SK-N-SH (cell line): Measurements from ENCODE around the gene PUS1. TPM values are rescaled to one million over a fixed set of nuclear protein-coding genes. Genes with fewer than 3 reads are reported as not detected.

Experiments used
- CTCF ChIA-PET: fragments of 300-600, 350-600 bp; formaldehyde crosslinking; extraction: SDS; loops from one replicate; lab custom pipeline; 2021; lab: Yijun Ruan, JAX
- POLR2A ChIA-PET: fragments of 350-600 bp; sonication (Branson Sonifier 250); formaldehyde crosslinking; extraction: SDS; loops from one replicate; lab custom pipeline; 2020; ENCODE audit warnings: antibody characterized with exemption, inconsistent platforms; lab: Yijun Ruan, JAX
- DNase-seq: peaks from one replicate; pipeline ENCODE4 v3.0.0; 2012
- H2AFZ ChIP-seq: fragments of 200-600 bp; sonication (generic); 2 replicates; pipeline ENCODE4 v1.8.1; 2016; ENCODE audit warnings: antibody characterized with exemption, mild to moderate bottlenecking, low read depth
- H3F3A ChIP-seq: fragments of 200-600 bp; sonication (generic); replicated peaks from 2 replicates; pipeline ENCODE3; 2016; ENCODE audit warnings: antibody characterized with exemption, mild to moderate bottlenecking; ENCODE audit not compliant: insufficient read depth
- H3K27ac ChIP-seq, 2 experiments: fragments of 200-500 bp in 1 of 2; fragments of 200-600 bp in 1 of 2; sonication (Bioruptor generic) in 1 of 2; sonication (generic), shearing (Covaris generic) in 1 of 2; 2 replicates each; pipeline versions ENCODE4 v1.5.1 to v1.6.1; 2014 to 2016; ENCODE audit warnings: low read depth in 2 of 2, inconsistent platforms in 1 of 2, low read length in 1 of 2, mild to moderate bottlenecking in 1 of 2, mixed read lengths in 1 of 2
- H3K27me3 ChIP-seq: fragments of 200-600 bp; sonication (generic), shearing (Covaris generic); 2 replicates; pipeline ENCODE4 v1.6.1; 2016; ENCODE audit warnings: mixed run types; ENCODE audit not compliant: insufficient read depth
- H3K36me3 ChIP-seq, 2 experiments: fragments of 200-500 bp in 1 of 2; fragments of 200-600 bp in 1 of 2; sonication (Bioruptor generic) in 1 of 2; sonication (generic) in 1 of 2; replicated peaks in 1 of 2; 2 replicates each; pipeline versions ENCODE3 to v1.5.1; 2014 to 2016; ENCODE audit warnings: low read length in 1 of 2, mild to moderate bottlenecking in 1 of 2; ENCODE audit not compliant: insufficient read depth in 2 of 2, control insufficient read depth in 1 of 2
- H3K4me1 ChIP-seq, 2 experiments: fragments of 200-500 bp in 1 of 2; fragments of 200-600 bp in 1 of 2; sonication (Bioruptor generic) in 1 of 2; sonication (generic), shearing (Covaris generic) in 1 of 2; 2 replicates each; pipeline versions ENCODE4 v1.5.1 to v1.6.1; 2014 to 2016; ENCODE audit warnings: low read depth in 1 of 2, low read length in 1 of 2, mixed run types in 1 of 2; ENCODE audit not compliant: insufficient read depth in 2 of 2, control insufficient read depth in 1 of 2
- H3K4me2 ChIP-seq: fragments of 200-600 bp; sonication (generic), shearing (Covaris generic); 2 replicates; pipeline ENCODE4 v1.6.1; 2017; ENCODE audit warnings: mixed run types
- H3K4me3 ChIP-seq, 2 experiments: fragments of 200-500 bp in 1 of 2; fragments of 200-600 bp in 1 of 2; sonication (Bioruptor generic) in 1 of 2; sonication (generic), shearing (Covaris generic) in 1 of 2; 2 replicates each; pipeline versions ENCODE4 v1.5.1 to v1.8.1; 2014 to 2016; ENCODE audit warnings: low read depth in 2 of 2, inconsistent platforms in 1 of 2, low read length in 1 of 2, mild to moderate bottlenecking in 1 of 2, mixed read lengths in 1 of 2, moderate library complexity in 1 of 2
- H3K79me2 ChIP-seq: fragments of 200-600 bp; sonication (generic); 2 replicates; pipeline ENCODE4 v1.8.1; 2017; ENCODE audit warnings: mild to moderate bottlenecking; ENCODE audit not compliant: insufficient read depth
- H3K9ac ChIP-seq: fragments of 200-600 bp; sonication (generic); 2 replicates; pipeline ENCODE4 v1.6.1; 2017; ENCODE audit warnings: mixed run types
- H3K9me2 ChIP-seq: fragments of 200-600 bp; sonication (generic); 2 replicates; pipeline ENCODE4 v1.6.1; 2017; ENCODE audit warnings: mixed run types
- H3K9me3 ChIP-seq: fragments of 200-600 bp; sonication (generic); 2 replicates; pipeline ENCODE4 v1.6.1; 2017; ENCODE audit warnings: mixed run types, mild to moderate bottlenecking, moderate library complexity
- H4K20me1 ChIP-seq: fragments of 200-600 bp; sonication (generic); 2 replicates; pipeline ENCODE4 v1.6.1; 2017; ENCODE audit warnings: mild to moderate bottlenecking, mixed run types; ENCODE audit not compliant: insufficient read depth
- CHD2 ChIP-seq: fragments of 150-350 bp; IDR thresholded peaks from 2 replicates; pipeline ENCODE4 v1.6.1; 2018; ENCODE audit warnings: low read length; ENCODE audit not compliant: partially characterized antibody
- ELF1 ChIP-seq: IDR thresholded peaks from 2 replicates; pipeline ENCODE4 v1.4.0; 2012
- EZH2phosphoT487 ChIP-seq: fragments of 200-600 bp; sonication (generic); IDR thresholded peaks from 2 replicates; pipeline ENCODE4 v1.6.1; 2017; ENCODE audit warnings: low read depth, mixed run types, mild to moderate bottlenecking, antibody characterized with exemption, moderate library complexity, borderline replicate concordance
- FOSL2 ChIP-seq: IDR thresholded peaks from 2 replicates; pipeline ENCODE4 v1.4.0; 2012; ENCODE audit warnings: low read depth, mild to moderate bottlenecking, moderate library complexity, borderline replicate concordance
- FOXM1 ChIP-seq: IDR thresholded peaks from 2 replicates; pipeline ENCODE4 v1.4.0; 2012; ENCODE audit warnings: low read depth, mild to moderate bottlenecking
- GATA2 ChIP-seq: sonication (generic); formaldehyde crosslinking; IDR thresholded peaks from 2 replicates; pipeline ENCODE4 v1.5.0; 2020; ENCODE audit warnings: mild to moderate bottlenecking, missing genetic modification reagents
- JUND ChIP-seq: IDR thresholded peaks from 2 replicates; pipeline ENCODE4 v1.4.0; 2012
- PBX3 ChIP-seq: IDR thresholded peaks from 2 replicates; pipeline ENCODE4; 2012
- POLR2AphosphoS5 ChIP-seq: IDR thresholded peaks from 2 replicates; pipeline ENCODE4 v1.6.1; 2012; ENCODE audit warnings: low read depth, low read length
- RFX5 ChIP-seq: IDR thresholded peaks from 2 replicates; pipeline ENCODE4 v1.6.1; 2012; ENCODE audit warnings: mild to moderate bottlenecking, improper control_type of control experiment, low read length
- SIN3A ChIP-seq: IDR thresholded peaks from 2 replicates; pipeline ENCODE4 v1.6.1; 2012; ENCODE audit warnings: low read depth, mild to moderate bottlenecking, low read length, moderate library complexity, borderline replicate concordance
- SMC3 ChIP-seq: IDR thresholded peaks from 2 replicates; pipeline ENCODE4 v1.6.1; 2012; ENCODE audit warnings: low read depth, low read length, improper control_type of control experiment
- TEAD4 ChIP-seq: IDR thresholded peaks from 2 replicates; pipeline ENCODE4 v1.4.0; 2012; ENCODE audit warnings: mild to moderate bottlenecking, borderline replicate concordance; ENCODE audit not compliant: insufficient read depth
- whole genome bisulfite sequencing: methylation state at CpG from one replicate; pipeline ENCODE4 v1.1.6; 2017; ENCODE audit warnings: low lambda C conversion rate; 5-methylcytosine and 5-hydroxymethylcytosine counted together
- polyA plus RNA-seq, 3 experiments: library from polyadenylated mRNA; depleted of rRNA; stranded (reverse); fragments of >200 nt; gene quantifications; 2 replicates each; pipeline ENCODE4 v1.2.3, GENCODE V29; 2012
- TF ChIP-seq, protein P1 (sequence below): IDR thresholded peaks from 2 replicates; pipeline ENCODE4 v1.6.1; 2012; ENCODE audit warnings: mild to moderate bottlenecking, low read depth, low read length, moderate library complexity
- TF ChIP-seq, protein P2 (sequence below): IDR thresholded peaks from 2 replicates; pipeline ENCODE4 v1.4.0; 2012; ENCODE audit warnings: low read depth
- TF ChIP-seq, protein P3 (sequence below): fragments of 150-350 bp; IDR thresholded peaks from 2 replicates; pipeline ENCODE4 v1.6.1; 2016; ENCODE audit warnings: mild to moderate bottlenecking, low read depth, low read length
- TF ChIP-seq, protein P4 (sequence below): IDR thresholded peaks from 2 replicates; pipeline ENCODE4 v1.4.0; 2012; ENCODE audit warnings: low read depth, borderline replicate concordance

The PUS1 gene
- polyA plus RNA-seq, 1 of the 3 experiments (the other 2 are of a cell fraction): 53.1 TPM

DNA sequence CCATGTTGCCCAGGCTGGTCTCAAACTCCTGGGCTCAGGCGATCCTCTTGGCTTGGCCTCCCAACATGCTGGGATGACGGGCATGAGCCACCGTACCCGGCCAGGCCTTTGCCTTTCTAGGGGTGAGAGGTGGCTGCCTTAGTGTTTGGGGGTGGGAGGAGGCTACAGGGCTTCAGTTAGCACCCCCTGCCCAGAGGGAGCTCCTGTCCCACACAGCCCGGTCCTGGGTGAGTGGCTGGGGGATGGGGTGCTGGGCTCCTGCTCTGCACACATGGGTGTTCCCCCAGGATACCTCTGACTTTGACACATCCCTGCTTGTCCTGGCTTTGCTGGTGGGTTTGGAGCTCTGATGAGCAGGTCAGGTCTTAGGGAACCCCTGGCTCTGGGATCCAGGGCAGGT lies 24.7 kb upstream of the PUS1 start:
- H2AFZ ChIP-seq: no peak overlapping the region
- TF ChIP-seq PBX3 (no peak), EZH2phosphoT487 (no peak), SIN3A (no peak), ELF1 (no peak), GATA2 (no peak), POLR2AphosphoS5 (no peak), TEAD4 (no peak), FOXM1 (no peak), SMC3 (no peak), FOSL2 (no peak), RFX5 (no peak), CHD2 (no peak), JUND (no peak)
- TF ChIP-seq, protein P1, sequence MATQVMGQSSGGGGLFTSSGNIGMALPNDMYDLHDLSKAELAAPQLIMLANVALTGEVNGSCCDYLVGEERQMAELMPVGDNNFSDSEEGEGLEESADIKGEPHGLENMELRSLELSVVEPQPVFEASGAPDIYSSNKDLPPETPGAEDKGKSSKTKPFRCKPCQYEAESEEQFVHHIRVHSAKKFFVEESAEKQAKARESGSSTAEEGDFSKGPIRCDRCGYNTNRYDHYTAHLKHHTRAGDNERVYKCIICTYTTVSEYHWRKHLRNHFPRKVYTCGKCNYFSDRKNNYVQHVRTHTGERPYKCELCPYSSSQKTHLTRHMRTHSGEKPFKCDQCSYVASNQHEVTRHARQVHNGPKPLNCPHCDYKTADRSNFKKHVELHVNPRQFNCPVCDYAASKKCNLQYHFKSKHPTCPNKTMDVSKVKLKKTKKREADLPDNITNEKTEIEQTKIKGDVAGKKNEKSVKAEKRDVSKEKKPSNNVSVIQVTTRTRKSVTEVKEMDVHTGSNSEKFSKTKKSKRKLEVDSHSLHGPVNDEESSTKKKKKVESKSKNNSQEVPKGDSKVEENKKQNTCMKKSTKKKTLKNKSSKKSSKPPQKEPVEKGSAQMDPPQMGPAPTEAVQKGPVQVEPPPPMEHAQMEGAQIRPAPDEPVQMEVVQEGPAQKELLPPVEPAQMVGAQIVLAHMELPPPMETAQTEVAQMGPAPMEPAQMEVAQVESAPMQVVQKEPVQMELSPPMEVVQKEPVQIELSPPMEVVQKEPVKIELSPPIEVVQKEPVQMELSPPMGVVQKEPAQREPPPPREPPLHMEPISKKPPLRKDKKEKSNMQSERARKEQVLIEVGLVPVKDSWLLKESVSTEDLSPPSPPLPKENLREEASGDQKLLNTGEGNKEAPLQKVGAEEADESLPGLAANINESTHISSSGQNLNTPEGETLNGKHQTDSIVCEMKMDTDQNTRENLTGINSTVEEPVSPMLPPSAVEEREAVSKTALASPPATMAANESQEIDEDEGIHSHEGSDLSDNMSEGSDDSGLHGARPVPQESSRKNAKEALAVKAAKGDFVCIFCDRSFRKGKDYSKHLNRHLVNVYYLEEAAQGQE: no peak
- TF ChIP-seq, protein P2, sequence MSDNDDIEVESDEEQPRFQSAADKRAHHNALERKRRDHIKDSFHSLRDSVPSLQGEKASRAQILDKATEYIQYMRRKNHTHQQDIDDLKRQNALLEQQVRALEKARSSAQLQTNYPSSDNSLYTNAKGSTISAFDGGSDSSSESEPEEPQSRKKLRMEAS: no peak
- TF ChIP-seq, protein P3, sequence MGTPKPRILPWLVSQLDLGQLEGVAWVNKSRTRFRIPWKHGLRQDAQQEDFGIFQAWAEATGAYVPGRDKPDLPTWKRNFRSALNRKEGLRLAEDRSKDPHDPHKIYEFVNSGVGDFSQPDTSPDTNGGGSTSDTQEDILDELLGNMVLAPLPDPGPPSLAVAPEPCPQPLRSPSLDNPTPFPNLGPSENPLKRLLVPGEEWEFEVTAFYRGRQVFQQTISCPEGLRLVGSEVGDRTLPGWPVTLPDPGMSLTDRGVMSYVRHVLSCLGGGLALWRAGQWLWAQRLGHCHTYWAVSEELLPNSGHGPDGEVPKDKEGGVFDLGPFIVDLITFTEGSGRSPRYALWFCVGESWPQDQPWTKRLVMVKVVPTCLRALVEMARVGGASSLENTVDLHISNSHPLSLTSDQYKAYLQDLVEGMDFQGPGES: no peak
- TF ChIP-seq, protein P4, sequence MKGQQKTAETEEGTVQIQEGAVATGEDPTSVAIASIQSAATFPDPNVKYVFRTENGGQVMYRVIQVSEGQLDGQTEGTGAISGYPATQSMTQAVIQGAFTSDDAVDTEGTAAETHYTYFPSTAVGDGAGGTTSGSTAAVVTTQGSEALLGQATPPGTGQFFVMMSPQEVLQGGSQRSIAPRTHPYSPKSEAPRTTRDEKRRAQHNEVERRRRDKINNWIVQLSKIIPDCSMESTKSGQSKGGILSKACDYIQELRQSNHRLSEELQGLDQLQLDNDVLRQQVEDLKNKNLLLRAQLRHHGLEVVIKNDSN: no peak
- no peaks in the 10 kb centered on the region for H3F3A ChIP-seq
- peaks cover 0 to 22% of the 10 kb centered on the region in 2 experiments; a peak in 1 of 4 replicates for H3K4me1 ChIP-seq
- no peaks in the 10 kb centered on the region for H3K9me3 ChIP-seq
- H3K9ac ChIP-seq: no peak overlapping the region
- no CpG with 5 or more reads among the region's 5 CpGs for WGBS
- DNase-seq: no peak
- peaks cover 27% of the 10 kb centered on the region for H3K79me2 ChIP-seq
- CTCF ChIA-PET: interaction anchor here (0.9 to 1.3 kb wide), 4 partner anchors 8 to 71 kb away, joined by 3 to 4 read pairs (median 3); no protein-coding TSS in a partner anchor
- peaks cover 58% of the 10 kb centered on the region for H4K20me1 ChIP-seq
- no peaks in the 10 kb centered on the region for H3K27me3 ChIP-seq
- no peak overlapping the region for H3K27ac ChIP-seq
- no peak overlapping the region for H3K4me3 ChIP-seq
- H3K4me2 ChIP-seq: no peak overlapping the region
- H3K9me2 ChIP-seq: no peaks in the 10 kb centered on the region
- H3K36me3 ChIP-seq: peaks cover 6 to 7% of the 10 kb centered on the region in 2 experiments
- POLR2A ChIA-PET: no interaction called here
